Activated T-helper 2 cell treated with anti-CD3 and anti-CD28 coated beads, Interferon-gamma antibody, Interleukin-2, Interleukin-4, amounts not matched to agents 10 μg/mL and 5 μg/mL and 100 μg/mL, durations not matched to agents 14 hours and 24 hours and 36 hours (primary cell): Measurements from ENCODE around the gene CSKMT. TPM values are rescaled to one million over a fixed set of nuclear protein-coding genes. Genes with fewer than 3 reads are reported as not detected.
"Not testable (repeated sequence)": the region's sequence is repeated elsewhere in the genome, so short reads cannot be mapped to it uniquely, and the experiment has no call there.

Experiments
- DNase-seq: peaks from one replicate; pipeline ENCODE4 v3.0.0; 2021; ENCODE audit warnings: low spot score
- H3K27ac Mint-ChIP-seq: one replicate; pipeline ENCODE4 v1.8.0; 2021; ENCODE audit warnings: mixed read lengths
- H3K27me3 Mint-ChIP-seq: one replicate; pipeline ENCODE4 v1.8.0; 2021; ENCODE audit warnings: low read depth, mixed read lengths
- H3K36me3 Mint-ChIP-seq: one replicate; pipeline ENCODE4 v1.8.0; 2021; ENCODE audit warnings: low read depth, mixed read lengths
- H3K4me1 Mint-ChIP-seq: one replicate; pipeline ENCODE4 v1.8.0; 2021; ENCODE audit warnings: low read depth, mixed read lengths
- H3K4me3 Mint-ChIP-seq: one replicate; pipeline ENCODE4 v1.8.0; 2021; ENCODE audit warnings: low read depth, mild to moderate bottlenecking, moderate library complexity, mixed read lengths
- H3K9me3 Mint-ChIP-seq: one replicate; pipeline ENCODE4 v1.8.0; 2021; ENCODE audit warnings: mixed read lengths
- intact Hi-C: fragments of 100-400 bp; cut with micrococcal nuclease; formaldehyde crosslinking; loops from one replicate; pipeline ENCODE4 v1.15.1; 2023
- total RNA-seq: library from RNA; stranded (reverse); gene quantifications from 2 replicates; pipeline ENCODE4 v1.2.3, GENCODE V29; 2022

Gene CSKMT
- total RNA-seq = 45.4 and 47.2 TPM in 2 replicates

DNA sequence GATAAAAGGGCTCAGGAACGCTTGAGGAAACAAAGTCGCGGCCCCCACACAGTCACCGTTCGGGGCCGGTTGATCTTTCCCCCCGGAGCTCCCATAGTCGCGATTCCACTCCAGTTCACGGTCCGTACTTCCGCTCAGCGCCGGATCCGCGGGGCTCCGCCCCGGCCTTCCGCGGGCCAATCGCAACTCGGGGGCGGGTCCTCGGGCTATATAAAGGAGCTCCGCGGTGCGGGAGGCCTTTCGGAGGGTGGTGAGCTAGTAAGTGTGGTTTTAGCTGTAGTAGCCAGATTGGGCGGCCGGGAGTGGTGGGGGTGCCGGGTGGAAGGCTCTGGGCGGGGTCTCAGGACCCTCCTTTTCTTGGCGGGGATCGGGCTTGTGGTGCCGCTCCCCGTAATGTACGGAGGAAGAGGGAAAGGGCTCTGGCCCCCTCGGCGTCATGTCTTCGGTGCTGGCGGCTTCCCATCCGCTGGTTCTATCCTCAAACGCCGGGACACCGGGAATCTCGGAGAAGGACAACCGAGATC, at the start of gene CSKMT, which contains the start of gene C11orf98:
CSKMT (plus strand) TSS at position 238 of the 524 bp plus-strand sequence. CDS start 568 bp downstream, outside the sequence.
C11orf98 (minus strand) TSS at position 136 of the 524 bp plus-strand sequence; CDS start at position 95, 41 bp downstream.
- H3K9me3 Mint-ChIP-seq = no peaks in the 10 kb centered on the region
- H3K27me3 Mint-ChIP-seq = no peaks in the 10 kb centered on the region
- intact Hi-C loops = loop anchor here (2.0 kb wide), 3 partner anchors 18 to 74 kb away; partner anchors contain the start of genes EML3, GANAB, ROM1 and TUT1
- H3K4me3 Mint-ChIP-seq = peak within 1 kb of the TSS; percentile 97
- peaks cover 60% of the 10 kb centered on the region for H3K36me3 Mint-ChIP-seq
- H3K4me1 Mint-ChIP-seq = peaks cover 29% of the 10 kb centered on the region
- peak within 1 kb of the TSS; percentile 78 for H3K27ac Mint-ChIP-seq
- peak; percentile 95 for DNase-seq

DNA sequence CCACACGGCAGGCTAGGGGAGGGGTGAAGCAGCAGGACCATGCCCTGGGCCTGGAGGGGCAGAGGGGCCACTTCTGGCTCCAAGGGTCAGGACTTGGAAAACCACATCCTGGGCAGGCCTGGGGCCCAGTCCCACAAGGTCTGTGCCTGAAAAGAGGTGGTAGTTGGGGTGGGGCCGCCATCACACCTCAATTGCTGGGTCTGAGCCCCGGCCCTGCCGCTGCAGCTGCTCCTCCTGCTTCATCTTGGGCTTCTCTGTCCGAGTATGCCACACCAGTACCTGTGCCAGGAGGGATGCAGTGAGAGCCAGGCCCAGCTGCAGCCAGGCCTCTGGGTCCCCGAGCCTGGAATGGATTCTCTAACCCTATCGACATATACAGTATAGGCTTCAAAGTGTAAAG, 49.6 kb upstream of the CSKMT start:
- intact Hi-C loops = no loop called here
- no peak for DNase-seq
- H3K36me3 Mint-ChIP-seq = peaks cover 45% of the 10 kb centered on the region
- H3K4me3 Mint-ChIP-seq = no peak overlapping the region
- H3K27me3 Mint-ChIP-seq = no peaks in the 10 kb centered on the region
- H3K27ac Mint-ChIP-seq = no peak overlapping the region
- H3K9me3 Mint-ChIP-seq = no peaks in the 10 kb centered on the region
- peaks cover 27% of the 10 kb centered on the region for H3K4me1 Mint-ChIP-seq

DNA sequence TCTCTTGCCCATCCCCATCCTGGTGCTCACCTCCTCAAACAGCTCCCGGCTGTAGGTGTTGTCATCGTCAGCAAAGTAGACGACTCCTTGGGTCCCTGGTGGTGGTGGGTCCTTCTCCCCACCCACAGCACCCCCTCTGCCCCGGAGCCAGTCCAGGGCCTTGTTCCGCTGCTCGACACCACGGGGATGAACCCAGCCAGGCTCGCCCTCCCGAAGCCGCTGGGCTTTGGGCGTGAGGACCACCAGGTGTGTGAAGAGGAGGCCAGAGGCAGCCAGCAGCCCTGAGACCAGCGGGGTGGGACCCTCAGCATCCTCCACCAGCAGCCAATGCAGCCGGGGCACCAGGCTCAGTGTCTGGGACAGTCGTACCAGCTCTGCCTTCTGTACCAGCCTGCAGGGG, 48.2 kb upstream of the CSKMT start:
- DNase-seq, H3K27ac Mint-ChIP-seq, H3K4me3 Mint-ChIP-seq, intact Hi-C loops, H3K27me3 Mint-ChIP-seq, H3K9me3 Mint-ChIP-seq: not testable (repeated sequence)
- peaks cover 24% of the 10 kb centered on the region for H3K4me1 Mint-ChIP-seq
- H3K36me3 Mint-ChIP-seq = peaks cover 50% of the 10 kb centered on the region

DNA sequence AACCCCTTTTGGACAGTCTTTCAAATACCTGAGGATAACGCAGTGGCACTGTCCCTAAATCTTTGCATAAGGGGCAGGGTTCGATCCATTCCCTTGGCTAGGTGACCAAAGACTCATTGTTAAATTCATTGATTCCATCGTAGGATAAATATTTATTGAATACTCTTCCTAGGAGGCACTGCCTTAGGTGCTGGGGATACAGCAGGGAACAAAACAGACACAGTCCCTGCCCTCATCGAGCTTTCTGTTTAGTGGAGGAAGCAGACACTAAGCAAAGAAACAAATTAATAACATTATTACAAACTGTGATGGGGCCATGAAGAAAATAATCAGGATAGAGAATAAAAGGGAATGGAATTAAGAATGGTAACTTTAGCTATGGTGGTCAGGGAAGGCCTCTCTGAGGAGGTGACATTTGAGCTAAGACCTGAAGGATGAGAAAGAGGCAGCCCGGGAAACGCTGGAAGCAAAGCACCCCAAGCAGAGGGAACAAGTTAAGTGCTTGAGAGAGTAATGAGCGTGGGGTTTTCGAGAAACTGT, 44.0 kb upstream of the CSKMT start:
- Mint-ChIP-seq H3K36me3 (peaks cover 56% of the 10 kb centered on the region), H3K4me1 (peaks cover 16% of the 10 kb centered on the region), H3K9me3 (no peaks in the 10 kb centered on the region), H3K27me3 (no peaks in the 10 kb centered on the region), H3K4me3 (peak overlapping the region; percentile 93), H3K27ac (peak overlapping the region; percentile 97)
- no peak for DNase-seq
- intact Hi-C loops = loop anchor here (1.0 kb wide), 1 partner anchor 9 kb away; the partner anchor contains the start of gene EML3

- peak; percentile 94 for DNase-seq
- H3K27me3 Mint-ChIP-seq = no peaks in the 10 kb centered on the region
- peak within 1 kb of the TSS; percentile 93 for H3K4me3 Mint-ChIP-seq
- peak within 1 kb of the TSS; percentile 97 for H3K27ac Mint-ChIP-seq
- no peaks in the 10 kb centered on the region for H3K9me3 Mint-ChIP-seq
- intact Hi-C loops = loop anchor here (1.0 kb wide), 3 partner anchors 10 to 31 kb away; partner anchors contain the start of genes EML3, GANAB and TUT1
- H3K4me1 Mint-ChIP-seq = peaks cover 16% of the 10 kb centered on the region
- H3K36me3 Mint-ChIP-seq = peaks cover 56% of the 10 kb centered on the region
Measured at GRCh38 chr11:62621567-62622470, 43.3 kb upstream of the CSKMT start, which contains the start of gene B3GAT3. Gene B3GAT3 (minus strand): TSS chr11:62621986. CDS start chr11:62621947, 39 bp downstream.

DNA sequence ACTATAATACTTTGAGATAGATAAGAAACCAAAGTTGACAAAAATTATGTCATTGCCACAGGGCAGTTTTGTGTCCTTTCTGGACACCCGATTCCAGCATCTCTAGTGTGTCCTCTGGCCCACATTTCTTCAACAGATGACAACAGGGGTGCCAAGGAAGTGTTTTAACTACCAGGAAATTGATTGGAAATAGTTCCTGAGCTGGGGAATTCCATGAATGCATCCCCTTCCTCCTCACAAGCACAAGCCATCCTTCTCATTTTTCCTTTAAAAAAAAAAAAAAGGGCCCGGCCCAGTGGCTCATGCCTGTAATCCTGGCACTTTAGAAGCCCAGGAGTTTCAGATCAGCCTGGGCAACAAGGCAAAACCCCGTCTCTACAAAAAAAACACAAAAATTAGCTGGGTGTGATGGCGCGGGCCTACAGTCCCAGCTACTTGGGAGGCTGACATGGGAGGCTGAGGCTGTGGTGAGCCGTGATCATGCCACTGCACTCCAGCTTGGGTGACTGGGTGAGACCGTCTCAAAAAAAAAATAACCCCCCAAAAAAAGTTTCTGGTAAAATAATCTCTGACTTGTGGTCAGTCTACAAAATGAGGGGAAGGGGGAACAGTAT, 42.5 kb upstream of the CSKMT start:
- intact Hi-C loops = loop anchor here (1.0 kb wide), 2 partner anchors 24 to 31 kb away; partner anchors contain the start of genes GANAB and TUT1
- no peaks in the 10 kb centered on the region for H3K27me3 Mint-ChIP-seq

DNA sequence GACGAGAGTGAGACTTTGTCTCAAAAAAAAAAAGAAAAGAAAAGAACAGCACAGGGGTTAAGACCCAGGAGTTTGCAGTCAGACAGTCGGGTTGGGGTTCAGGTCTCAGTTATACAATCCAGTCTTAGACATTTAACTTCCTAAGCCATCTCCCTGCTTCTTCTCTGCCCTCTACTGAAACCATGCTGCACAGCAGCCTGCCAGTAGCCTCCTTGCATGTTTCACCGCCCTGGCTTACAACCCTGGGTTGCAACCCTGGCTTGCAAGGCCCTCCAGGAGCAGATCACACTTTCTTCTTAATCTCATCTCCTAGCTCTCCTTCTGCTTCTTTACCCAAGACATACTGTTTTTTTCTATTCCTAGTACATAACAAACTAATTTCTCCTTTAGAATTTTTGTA, 37.4 kb upstream of the CSKMT start:
- intact Hi-C loops = no loop called here

More for the DNA sequence above, 42.5 kb upstream of the CSKMT start:
- Mint-ChIP-seq H3K4me1 (peaks cover 16% of the 10 kb centered on the region), H3K36me3 (peaks cover 54% of the 10 kb centered on the region), H3K9me3 (no peaks in the 10 kb centered on the region), H3K4me3 (peak overlapping the region; percentile 93), H3K27ac (peak overlapping the region; percentile 97)
- DNase-seq = no peak

GRCh38 chr11:62632492-62632891, 32.6 kb upstream of the CSKMT start:
- intact Hi-C loops = no loop called here
- no peak overlapping the region for H3K27ac Mint-ChIP-seq
- H3K4me3 Mint-ChIP-seq = no peak overlapping the region
- H3K27me3 Mint-ChIP-seq = no peaks in the 10 kb centered on the region
- H3K36me3 Mint-ChIP-seq = peaks cover 81% of the 10 kb centered on the region
- H3K4me1 Mint-ChIP-seq = peaks cover 8% of the 10 kb centered on the region
- H3K9me3 Mint-ChIP-seq = no peaks in the 10 kb centered on the region
- no peak for DNase-seq

More for the DNA sequence above, 37.4 kb upstream of the CSKMT start:
- Mint-ChIP-seq H3K27ac (no peak overlapping the region), H3K27me3 (no peaks in the 10 kb centered on the region), H3K9me3 (no peaks in the 10 kb centered on the region), H3K4me1 (no peaks in the 10 kb centered on the region), H3K4me3 (no peak overlapping the region), H3K36me3 (peaks cover 74% of the 10 kb centered on the region)
- no peak for DNase-seq

GRCh38 chr11:62644220-62644619, 20.9 kb upstream of the CSKMT start:
- H3K36me3 Mint-ChIP-seq = peaks cover 49% of the 10 kb centered on the region
- no peaks in the 10 kb centered on the region for H3K27me3 Mint-ChIP-seq
- no peak for DNase-seq
- peak overlapping the region; percentile 22 for H3K27ac Mint-ChIP-seq
- H3K9me3 Mint-ChIP-seq = no peaks in the 10 kb centered on the region
- peak overlapping the region; percentile 37 for H3K4me3 Mint-ChIP-seq
- H3K4me1 Mint-ChIP-seq = peaks cover 34% of the 10 kb centered on the region
- intact Hi-C loops = no loop called here

DNA sequence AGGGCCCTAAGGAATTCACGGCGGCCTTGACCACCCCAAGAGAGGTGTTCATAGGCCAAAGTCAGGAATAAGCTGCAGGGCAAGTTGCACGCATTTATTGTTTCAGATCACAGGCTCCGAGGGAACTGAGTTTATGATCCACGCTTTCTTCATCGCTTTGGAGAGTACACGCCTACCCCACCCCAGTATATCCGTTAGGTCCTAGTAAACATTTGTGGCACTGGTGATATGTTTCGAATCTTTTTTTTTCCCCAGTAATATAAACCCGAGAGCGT, 19.5 kb upstream of the CSKMT start:
- Mint-ChIP-seq H3K4me3 (peak overlapping the region; percentile 98), H3K27me3 (no peaks in the 10 kb centered on the region), H3K4me1 (peaks cover 26% of the 10 kb centered on the region), H3K9me3 (no peaks in the 10 kb centered on the region), H3K27ac (peak overlapping the region; percentile 97), H3K36me3 (peaks cover 45% of the 10 kb centered on the region)
- intact Hi-C loops = no loop called here
- DNase-seq = no peak

DNA sequence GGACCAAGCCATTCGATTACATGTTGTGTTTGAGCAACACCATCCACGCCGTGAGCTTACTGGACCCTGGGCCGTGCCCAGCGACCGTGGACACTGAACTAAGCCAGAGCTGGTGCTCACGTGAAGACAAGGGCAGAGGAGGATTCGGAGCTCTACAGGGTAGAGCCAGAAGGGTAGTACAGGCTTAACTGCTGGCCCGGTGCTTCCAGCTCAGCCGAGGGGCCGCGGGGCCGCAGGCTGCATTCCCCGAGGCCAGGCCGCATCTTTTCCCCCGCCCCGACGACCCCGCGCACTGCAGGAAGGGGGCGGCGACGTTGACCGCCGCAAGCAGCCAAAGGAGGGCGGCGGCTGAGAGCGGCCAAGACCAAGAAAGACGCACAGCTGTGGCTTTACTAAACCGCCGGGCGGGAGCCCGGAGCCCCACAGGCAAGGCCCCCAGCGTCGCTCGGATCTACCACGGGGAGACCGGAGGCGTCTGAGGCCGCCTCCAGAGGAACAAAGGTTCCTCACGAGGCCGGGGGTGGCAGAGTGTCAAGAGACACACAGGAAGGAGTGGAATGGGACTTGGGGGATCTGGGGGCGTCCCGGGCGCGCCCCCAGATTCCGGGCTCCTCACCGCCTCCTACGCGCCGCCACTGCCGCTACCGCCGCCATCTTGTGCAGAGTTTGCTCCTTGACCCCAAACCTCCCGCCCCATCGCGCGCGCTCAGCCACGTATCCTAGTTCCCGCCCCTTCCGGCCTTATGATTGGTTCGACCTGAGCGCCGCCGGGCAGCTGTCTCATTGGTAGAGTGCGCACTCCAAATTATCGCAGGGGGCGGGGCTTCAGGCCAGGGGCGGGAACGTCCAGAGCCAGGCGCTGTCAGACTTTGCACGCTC, 18.9 kb upstream of the CSKMT start, which contains the start of gene GANAB:
GANAB (minus strand) TSS at position 668 of the 879 bp plus-strand sequence; CDS start at position 654, 14 bp downstream.
- H3K27ac Mint-ChIP-seq = peak within 1 kb of the TSS; percentile 97
- DNase-seq = peak; percentile 98
- peaks cover 22% of the 10 kb centered on the region for H3K4me1 Mint-ChIP-seq
- H3K27me3 Mint-ChIP-seq = no peaks in the 10 kb centered on the region
- H3K4me3 Mint-ChIP-seq = peak within 1 kb of the TSS; percentile 98
- intact Hi-C loops = loop anchor here (1.0 to 2.0 kb wide), 5 partner anchors 19 to 63 kb away; partner anchors contain the start of genes C11orf98, CSKMT, TUT1 and UQCC3
- no peaks in the 10 kb centered on the region for H3K9me3 Mint-ChIP-seq
- peaks cover 43% of the 10 kb centered on the region for H3K36me3 Mint-ChIP-seq
